ENCODE results near the gene CWC25. TPM values are rescaled to one million over a fixed set of nuclear protein-coding genes. Genes with fewer than 3 reads are reported as not detected.

CWC25 gene
- total RNA-seq, 1 donor from 2014 or later: 65.2 TPM

GRCh38 chr17:38768417-38768816, 56.7 kb downstream of the CWC25 start:
- Histone ChIP-seq H3K27ac (no peak overlapping the region), H3K4me3 (no peak overlapping the region), H3K4me1 (no peaks in the 10 kb centered on the region), H3K27me3 (no peaks in the 10 kb centered on the region), H3K9me3 (no peaks in the 10 kb centered on the region), H3K36me3 (peaks cover 81 to 98% of the 10 kb centered on the region in 2 donors)
- intact Hi-C loops (cut with DNase I): no loop called here
- DNase-seq (ENCODE audit: low spot score in 2 of 2): no peak
- no peak for TF ChIP-seq CTCF (IDR thresholded peaks at IDR 0.05)

GRCh38 chr17:38766341-38766740, 58.8 kb downstream of the CWC25 start:
- H3K4me3 ChIP-seq: no peak overlapping the region
- H3K4me1 ChIP-seq: no peaks in the 10 kb centered on the region
- no peaks in the 10 kb centered on the region for H3K9me3 ChIP-seq
- no peak for DNase-seq (ENCODE audit: low spot score in 2 of 2)
- peaks cover 81 to 93% of the 10 kb centered on the region in 2 donors for H3K36me3 ChIP-seq
- no peak for TF ChIP-seq CTCF (IDR thresholded peaks at IDR 0.05)
- no peak overlapping the region for H3K27ac ChIP-seq
- H3K27me3 ChIP-seq: no peaks in the 10 kb centered on the region
- intact Hi-C loops (cut with DNase I): no loop called here

GRCh38 chr17:38762231-38762630, 62.9 kb downstream of the CWC25 start:
- peaks cover 76 to 82% of the 10 kb centered on the region in 2 donors for H3K36me3 ChIP-seq
- no peaks in the 10 kb centered on the region for H3K9me3 ChIP-seq

DNA sequence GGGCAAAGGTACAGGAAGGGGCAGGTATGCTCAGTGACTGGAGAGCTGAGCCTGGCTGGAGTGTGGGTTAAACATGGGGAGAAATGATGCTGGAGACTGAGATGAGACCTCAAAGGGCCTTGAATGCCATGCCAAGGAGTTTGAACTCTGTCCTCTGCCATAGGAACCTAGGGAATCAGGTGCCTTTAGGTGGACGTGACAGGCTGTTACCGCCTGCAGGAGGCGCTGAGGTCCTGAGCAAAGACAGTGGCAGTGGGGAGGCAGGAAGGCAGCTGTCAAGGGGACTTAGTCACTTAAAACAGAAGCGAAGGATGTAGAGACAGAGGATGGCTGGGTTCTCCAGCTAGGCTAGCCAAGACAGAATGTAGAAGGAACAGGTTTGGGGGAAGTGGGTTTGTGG, 63.5 kb downstream of the CWC25 start:
- no peaks in the 10 kb centered on the region for H3K9me3 ChIP-seq
- no peak overlapping the region for H3K4me3 ChIP-seq
- peak in 1 of 3 experiments; percentile 9 for TF ChIP-seq CTCF (IDR thresholded peaks at IDR 0.05)
- H3K4me1 ChIP-seq: no peaks in the 10 kb centered on the region
- H3K36me3 ChIP-seq: peaks cover 76 to 80% of the 10 kb centered on the region in 2 donors
- DNase-seq (ENCODE audit: low spot score in 2 of 2): no peak
- H3K27ac ChIP-seq: no peak overlapping the region
- intact Hi-C loops (cut with DNase I): no loop called here
- H3K27me3 ChIP-seq: no peaks in the 10 kb centered on the region

More at GRCh38 chr17:38762231-38762630, 62.9 kb downstream of the CWC25 start:
- no peak overlapping the region for H3K4me3 ChIP-seq
- H3K27ac ChIP-seq: no peak overlapping the region
- TF ChIP-seq CTCF (IDR thresholded peaks at IDR 0.05): no peak
- no peak for DNase-seq (ENCODE audit: low spot score in 2 of 2)
- no peaks in the 10 kb centered on the region for H3K4me1 ChIP-seq
- intact Hi-C loops (cut with DNase I): no loop called here
- H3K27me3 ChIP-seq: no peaks in the 10 kb centered on the region

- Histone ChIP-seq H3K4me1 (peaks cover 0 to 29% of the 10 kb centered on the region in 2 donors), H3K27ac (peak overlapping the region; percentile 86 to 89), H3K4me3 (peak overlapping the region; percentile 79 to 93), H3K27me3 (no peaks in the 10 kb centered on the region), H3K9me3 (no peaks in the 10 kb centered on the region), H3K36me3 (peaks cover 28 to 30% of the 10 kb centered on the region in 2 donors)
- no peak for TF ChIP-seq CTCF (IDR thresholded peaks at IDR 0.05)
- no peak for DNase-seq (ENCODE audit: low spot score in 2 of 2)
- intact Hi-C loops (cut with DNase I): loop anchor here (2.0 kb wide), 1 partner anchor 116 kb away; no protein-coding TSS in a partner anchor
These were observed 72.0 kb downstream of the CWC25 start for GRCh38 chr17:38753071-38753506.
